GM12878 (cell line): ENCODE results near the gene KRTAP4-7. TPM values are rescaled to one million over a fixed set of nuclear protein-coding genes. Genes with fewer than 3 reads are reported as not detected.

ENCODE experiments used
- ATAC-seq: fragments of 200-7000 bp; cut with Tn5 transposase; 3 replicates; pipeline ENCODE4 v1.9.1; 2020; ENCODE audit warnings: mild to moderate bottlenecking, moderate library complexity
- BruUV-seq: library from RNA; stranded (reverse); fragments of 400-500 nt; replicated peaks from 2 replicates; lab custom pipeline; 2021; lab: Mats Ljungman, UMichigan
- CTCF ChIA-PET: fragments of 300-600 bp; sonication (Branson Sonifier 250); formaldehyde crosslinking; extraction: SDS; loops from one replicate; lab custom pipeline; 2021; ENCODE audit warnings: inconsistent platforms; lab: Yijun Ruan, JAX
- POLR2A ChIA-PET: fragments of 350-600 bp; formaldehyde crosslinking; extraction: SDS; loops from one replicate; lab custom pipeline; 2021; ENCODE audit warnings: inconsistent platforms; lab: Charles Lee
- RAD21 ChIA-PET: fragments of 300-600 bp; sonication (Branson Sonifier 250); formaldehyde crosslinking; loops from one replicate; lab custom pipeline; 2023; ENCODE audit warnings: antibody characterized with exemption; ENCODE audit not compliant: unreplicated experiment; lab: Charles Lee
- SMC1A ChIA-PET: fragments of 300-600 bp; sonication (Branson Sonifier 250); formaldehyde crosslinking; loops from one replicate; lab custom pipeline; 2023; ENCODE audit not compliant: unreplicated experiment, uncharacterized antibody; lab: Charles Lee
- DNase-seq: peaks from one replicate; pipeline ENCODE4 v3.0.0-alpha.2; 2011; ENCODE audit warnings: low read depth, low spot score
- FAIRE-seq: peaks from 3 replicates; lab custom pipeline; 2011; peaks lifted over from hg19 to GRCh38; lab: Jason Lieb, UNC
- H2AFZ ChIP-seq: 2 replicates; pipeline ENCODE4 v1.6.0; 2011; ENCODE audit warnings: low read depth, low read length, control low read depth; ENCODE audit not compliant: control insufficient read depth
- H3K27ac ChIP-seq: 2 replicates; pipeline ENCODE4 v1.5.1; 2011; ENCODE audit warnings: control low read depth; ENCODE audit not compliant: control insufficient read depth, insufficient read depth
- H3K27me3 ChIP-seq, 2 experiments: replicated peaks in 1 of 2; 2 replicates each; pipeline versions ENCODE4 v1.6.0 to v1.6.1; 2011; ENCODE audit warnings: low read length in 1 of 2; ENCODE audit not compliant: control insufficient read depth in 2 of 2, insufficient read depth in 2 of 2
- H3K36me3 ChIP-seq, 2 experiments: 2 replicates each; pipeline ENCODE4 v1.5.1; 2011; ENCODE audit warnings: low read length in 1 of 2; ENCODE audit not compliant: control insufficient read depth in 2 of 2, insufficient read depth in 2 of 2
- H3K4me1 ChIP-seq: 2 replicates; pipeline ENCODE4 v1.6.1; 2011; ENCODE audit warnings: mild to moderate bottlenecking, low read length, moderate library complexity, mixed read lengths; ENCODE audit not compliant: control insufficient read depth, insufficient read depth
- H3K4me2 ChIP-seq: 2 replicates; pipeline ENCODE4 v1.6.0; 2011; ENCODE audit warnings: control low read depth; ENCODE audit not compliant: control insufficient read depth, insufficient read depth
- H3K4me3 ChIP-seq: fragments of 200-600 bp; sonication (generic); 2 replicates; pipeline ENCODE4 v1.5.1; 2016
- H3K79me2 ChIP-seq: 2 replicates; pipeline ENCODE4 v1.6.0; 2011; ENCODE audit warnings: low read length; ENCODE audit not compliant: control insufficient read depth, insufficient read depth
- H3K9ac ChIP-seq: 2 replicates; pipeline ENCODE4 v1.8.0; 2011; ENCODE audit warnings: low read length, control low read depth, mixed read lengths; ENCODE audit not compliant: control insufficient read depth, insufficient read depth
- H3K9me3 ChIP-seq: replicated peaks from 3 replicates; pipeline ENCODE4 v1.5.1; 2011; ENCODE audit warnings: mild to moderate bottlenecking, low read length; ENCODE audit not compliant: control insufficient read depth, insufficient read depth
- H4K20me1 ChIP-seq: 2 replicates; pipeline ENCODE4 v1.6.0; 2011; ENCODE audit not compliant: control insufficient read depth, insufficient read depth
- MAX ChIP-seq: IDR thresholded peaks from 2 replicates; pipeline ENCODE4 v1.6.1; 2012; ENCODE audit warnings: low read depth, low read length, improper control_type of control experiment
- SMC3 ChIP-seq: IDR thresholded peaks from 2 replicates; pipeline ENCODE4 v1.6.1; 2011; ENCODE audit warnings: low read length, improper control_type of control experiment, borderline replicate concordance
- ZBED1 ChIP-seq: IDR thresholded peaks from 2 replicates; pipeline ENCODE4 v1.6.1; 2016; ENCODE audit warnings: borderline replicate concordance
- WGBS: methylation state at CpG from one replicate; pipeline ENCODE4 v1.1.6; 2016; ENCODE audit warnings: low lambda C conversion rate; ENCODE audit not compliant: insufficient replicate concordance, insufficient coverage; ENCODE audit errors: missing lambda C conversion rate; 5-methylcytosine and 5-hydroxymethylcytosine counted together
- in situ Hi-C: fragments of 300-500 bp; cut with MboI; formaldehyde crosslinking; loops from 9 replicates; pipeline ENCODE4 v1.14.3; 2018; ENCODE audit warnings: mixed read lengths
- intact Hi-C: fragments of 100-400 bp; cut with micrococcal nuclease; formaldehyde crosslinking; loops from one replicate; pipeline ENCODE4 v1.14.2; 2022; ENCODE audit not compliant: unreplicated experiment
- polyA plus RNA-seq, 11 experiments: library from polyadenylated mRNA; depleted of rRNA in 4 of 11; unstranded in 6 of 11; stranded (reverse) in 5 of 11; fragments of >200 nt; fragmentation: Nextera tagmentation in 4 of 11; fragmentation: Illumina TruSeq in 1 of 11; extraction: Ambion mirVana in 4 of 11; extraction: Trizol in 1 of 11; gene quantifications; 1 replicate in 1 of 11; 2 replicates in 10 of 11; pipeline versions ENCODE4 v1.2.1 to v1.2.3, GENCODE V29; 2011 to 2016; ENCODE audit warnings: inconsistent platforms in 2 of 11, missing spikeins in 2 of 11, low read depth in 1 of 11
- total RNA-seq, 4 experiments: library from RNA; depleted of rRNA in 3 of 4; stranded (reverse); fragments of >200 nt in 3 of 4; fragmentation: Illumina TruSeq in 1 of 4; extraction: Trizol in 1 of 4; gene quantifications; 2 replicates each; pipeline versions ENCODE4 v1.2.1 to v1.2.3, GENCODE V29; 2013 to 2021

Gene KRTAP4-7
- total and polyA plus RNA-seq, 10 of the 15 experiments (the other 5 are each of a cell fraction or from before 2014, with no cell fraction given), result not detected

GRCh38 chr17:41133880-41134735 lies 50.2 kb downstream of the KRTAP4-7 start:
- CTCF ChIA-PET, result no interaction called here
- no peaks in the 10 kb centered on the region for H3K4me1 ChIP-seq

More at GRCh38 chr17:41133880-41134735, 50.2 kb downstream of the KRTAP4-7 start:
- BruUV-seq, result no TSS peak
- no peak for TF ChIP-seq SMC3
- no peak for TF ChIP-seq MAX
- TF ChIP-seq ZBED1, result no peak
- H3K27me3 ChIP-seq, result no peaks in the 10 kb centered on the region
- RAD21 ChIA-PET, result no interaction called here
- H3K27ac ChIP-seq, result no peak overlapping the region
- 0% methylated on average over 2 of the region's 2 CpGs for WGBS
- FAIRE-seq (no peak), DNase-seq (no peak), ATAC-seq (no peak)
- in situ Hi-C loops (no loop called here), intact Hi-C loops (no loop called here)
- SMC1A ChIA-PET, result no interaction called here
- no peak overlapping the region for H3K4me2 ChIP-seq
- POLR2A ChIA-PET, result no interaction called here
- no peak overlapping the region for H2AFZ ChIP-seq
- H3K79me2 ChIP-seq, result no peaks in the 10 kb centered on the region
- no peaks in the 10 kb centered on the region for H3K36me3 ChIP-seq
- no peak overlapping the region for H3K9ac ChIP-seq
- H3K4me3 ChIP-seq, result no peak overlapping the region
- H3K9me3 ChIP-seq, result no peaks in the 10 kb centered on the region
- H4K20me1 ChIP-seq, result no peaks in the 10 kb centered on the region

Other genes with a start within 250 kb of the KRTAP4-7 start
Only the 7 nearest of the 38 such genes appear.
- gene KRTAP2-2, start 28.9 kb upstream of the KRTAP4-7 start, total RNA-seq (2014; rRNA removed), result not detected in 2 replicates
- gene KRTAP2-2, start 28.9 kb upstream of the KRTAP4-7 start, total RNA-seq (2014; rRNA removed; fragmentation: Illumina TruSeq; extraction: Trizol), result not detected in 2 replicates
- gene KRTAP2-2, start 28.9 kb upstream of the KRTAP4-7 start, total RNA-seq (2021), result not detected in 2 replicates
- gene KRTAP2-2, start 28.9 kb upstream of the KRTAP4-7 start, polyA plus RNA-seq (2011; rRNA removed), result not detected in 2 replicates
- gene KRTAP2-2, start 28.9 kb upstream of the KRTAP4-7 start, polyA plus RNA-seq (2014; fragmentation: Illumina TruSeq; extraction: Trizol), result not detected in 2 replicates
- gene KRTAP2-2, start 28.9 kb upstream of the KRTAP4-7 start, polyA plus RNA-seq (2014; fragmentation: Nextera tagmentation; extraction: Ambion mirVana), result not detected
- gene KRTAP2-2, start 28.9 kb upstream of the KRTAP4-7 start, polyA plus RNA-seq (2014; rRNA removed), result not detected in 2 replicates
- not detected for gene KRTAP2-2, start 28.9 kb upstream of the KRTAP4-7 start, polyA plus RNA-seq (2016; fragmentation: Nextera tagmentation; extraction: Ambion mirVana)
- gene KRTAP2-3, start 24.0 kb upstream of the KRTAP4-7 start, total RNA-seq (2014; rRNA removed), result not detected in 2 replicates
- gene KRTAP2-3, start 24.0 kb upstream of the KRTAP4-7 start, total RNA-seq (2014; rRNA removed; fragmentation: Illumina TruSeq; extraction: Trizol), result not detected in 2 replicates
- gene KRTAP2-3, start 24.0 kb upstream of the KRTAP4-7 start, total RNA-seq (2021), result not detected in 2 replicates
- not detected in 2 replicates for gene KRTAP2-3, start 24.0 kb upstream of the KRTAP4-7 start, polyA plus RNA-seq (2011; rRNA removed)
- gene KRTAP2-3, start 24.0 kb upstream of the KRTAP4-7 start, polyA plus RNA-seq (2014; fragmentation: Illumina TruSeq; extraction: Trizol), result not detected in 2 replicates
- gene KRTAP2-3, start 24.0 kb upstream of the KRTAP4-7 start, polyA plus RNA-seq (2014; fragmentation: Nextera tagmentation; extraction: Ambion mirVana), result not detected
- not detected in 2 replicates for gene KRTAP2-3, start 24.0 kb upstream of the KRTAP4-7 start, polyA plus RNA-seq (2014; rRNA removed)
- not detected for gene KRTAP2-3, start 24.0 kb upstream of the KRTAP4-7 start, polyA plus RNA-seq (2016; fragmentation: Nextera tagmentation; extraction: Ambion mirVana)
- gene KRTAP2-4, start 18.3 kb upstream of the KRTAP4-7 start, total RNA-seq (2014; rRNA removed), result not detected in 2 replicates
- gene KRTAP2-4, start 18.3 kb upstream of the KRTAP4-7 start, total RNA-seq (2014; rRNA removed; fragmentation: Illumina TruSeq; extraction: Trizol), result not detected in 2 replicates
- not detected in 2 replicates for gene KRTAP2-4, start 18.3 kb upstream of the KRTAP4-7 start, total RNA-seq (2021)
- not detected in 2 replicates for gene KRTAP2-4, start 18.3 kb upstream of the KRTAP4-7 start, polyA plus RNA-seq (2011; rRNA removed)
- gene KRTAP2-4, start 18.3 kb upstream of the KRTAP4-7 start, polyA plus RNA-seq (2014; fragmentation: Illumina TruSeq; extraction: Trizol), result not detected in 2 replicates
- not detected for gene KRTAP2-4, start 18.3 kb upstream of the KRTAP4-7 start, polyA plus RNA-seq (2014; fragmentation: Nextera tagmentation; extraction: Ambion mirVana)
- gene KRTAP2-4, start 18.3 kb upstream of the KRTAP4-7 start, polyA plus RNA-seq (2014; rRNA removed), result not detected in 2 replicates
- gene KRTAP2-4, start 18.3 kb upstream of the KRTAP4-7 start, polyA plus RNA-seq (2016; fragmentation: Nextera tagmentation; extraction: Ambion mirVana), result not detected
- gene KRTAP4-8, start 14.0 kb downstream of the KRTAP4-7 start, total RNA-seq (2014; rRNA removed), result not detected in 2 replicates
- not detected in 2 replicates for gene KRTAP4-8, start 14.0 kb downstream of the KRTAP4-7 start, total RNA-seq (2014; rRNA removed; fragmentation: Illumina TruSeq; extraction: Trizol)
- not detected in 2 replicates for gene KRTAP4-8, start 14.0 kb downstream of the KRTAP4-7 start, total RNA-seq (2021)
- not detected in 2 replicates for gene KRTAP4-8, start 14.0 kb downstream of the KRTAP4-7 start, polyA plus RNA-seq (2011; rRNA removed)
- not detected in 2 replicates for gene KRTAP4-8, start 14.0 kb downstream of the KRTAP4-7 start, polyA plus RNA-seq (2014; fragmentation: Illumina TruSeq; extraction: Trizol)
- not detected for gene KRTAP4-8, start 14.0 kb downstream of the KRTAP4-7 start, polyA plus RNA-seq (2014; fragmentation: Nextera tagmentation; extraction: Ambion mirVana)
- not detected in 2 replicates for gene KRTAP4-8, start 14.0 kb downstream of the KRTAP4-7 start, polyA plus RNA-seq (2014; rRNA removed)
- not detected for gene KRTAP4-8, start 14.0 kb downstream of the KRTAP4-7 start, polyA plus RNA-seq (2016; fragmentation: Nextera tagmentation; extraction: Ambion mirVana)
- not detected in 2 replicates for gene KRTAP4-16, start 18.1 kb downstream of the KRTAP4-7 start, total RNA-seq (2014; rRNA removed)
- gene KRTAP4-16, start 18.1 kb downstream of the KRTAP4-7 start, total RNA-seq (2014; rRNA removed; fragmentation: Illumina TruSeq; extraction: Trizol), result not detected in 2 replicates
- not detected in 2 replicates for gene KRTAP4-16, start 18.1 kb downstream of the KRTAP4-7 start, total RNA-seq (2021)
- not detected in 2 replicates for gene KRTAP4-16, start 18.1 kb downstream of the KRTAP4-7 start, polyA plus RNA-seq (2011; rRNA removed)
- gene KRTAP4-16, start 18.1 kb downstream of the KRTAP4-7 start, polyA plus RNA-seq (2014; fragmentation: Illumina TruSeq; extraction: Trizol), result not detected in 2 replicates
- gene KRTAP4-16, start 18.1 kb downstream of the KRTAP4-7 start, polyA plus RNA-seq (2014; fragmentation: Nextera tagmentation; extraction: Ambion mirVana), result not detected
- not detected in 2 replicates for gene KRTAP4-16, start 18.1 kb downstream of the KRTAP4-7 start, polyA plus RNA-seq (2014; rRNA removed)
- not detected for gene KRTAP4-16, start 18.1 kb downstream of the KRTAP4-7 start, polyA plus RNA-seq (2016; fragmentation: Nextera tagmentation; extraction: Ambion mirVana)
- gene KRTAP4-9, start 21.2 kb downstream of the KRTAP4-7 start, total RNA-seq (2014; rRNA removed), result not detected in 2 replicates
- gene KRTAP4-9, start 21.2 kb downstream of the KRTAP4-7 start, total RNA-seq (2014; rRNA removed; fragmentation: Illumina TruSeq; extraction: Trizol), result not detected in 2 replicates
- gene KRTAP4-9, start 21.2 kb downstream of the KRTAP4-7 start, total RNA-seq (2021), result not detected in 2 replicates
- not detected in 2 replicates for gene KRTAP4-9, start 21.2 kb downstream of the KRTAP4-7 start, polyA plus RNA-seq (2011; rRNA removed)
- not detected in 2 replicates for gene KRTAP4-9, start 21.2 kb downstream of the KRTAP4-7 start, polyA plus RNA-seq (2014; fragmentation: Illumina TruSeq; extraction: Trizol)
- not detected for gene KRTAP4-9, start 21.2 kb downstream of the KRTAP4-7 start, polyA plus RNA-seq (2014; fragmentation: Nextera tagmentation; extraction: Ambion mirVana)
- not detected in 2 replicates for gene KRTAP4-9, start 21.2 kb downstream of the KRTAP4-7 start, polyA plus RNA-seq (2014; rRNA removed)
- gene KRTAP4-9, start 21.2 kb downstream of the KRTAP4-7 start, polyA plus RNA-seq (2016; fragmentation: Nextera tagmentation; extraction: Ambion mirVana), result not detected
- gene KRTAP4-11, start 34.2 kb downstream of the KRTAP4-7 start, total RNA-seq (2014; rRNA removed), result not detected in 2 replicates
- not detected in 2 replicates for gene KRTAP4-11, start 34.2 kb downstream of the KRTAP4-7 start, total RNA-seq (2014; rRNA removed; fragmentation: Illumina TruSeq; extraction: Trizol)
- gene KRTAP4-11, start 34.2 kb downstream of the KRTAP4-7 start, total RNA-seq (2021), result not detected in 2 replicates
- not detected in 2 replicates for gene KRTAP4-11, start 34.2 kb downstream of the KRTAP4-7 start, polyA plus RNA-seq (2011; rRNA removed)
- not detected in 2 replicates for gene KRTAP4-11, start 34.2 kb downstream of the KRTAP4-7 start, polyA plus RNA-seq (2014; fragmentation: Illumina TruSeq; extraction: Trizol)
- gene KRTAP4-11, start 34.2 kb downstream of the KRTAP4-7 start, polyA plus RNA-seq (2014; fragmentation: Nextera tagmentation; extraction: Ambion mirVana), result not detected
- gene KRTAP4-11, start 34.2 kb downstream of the KRTAP4-7 start, polyA plus RNA-seq (2014; rRNA removed), result not detected in 2 replicates
- not detected for gene KRTAP4-11, start 34.2 kb downstream of the KRTAP4-7 start, polyA plus RNA-seq (2016; fragmentation: Nextera tagmentation; extraction: Ambion mirVana)